Activated CD8-positive, alpha-beta memory T cell treated with anti-CD3 and anti-CD28 coated beads for 1 hour (primary cell): ENCODE data around the gene RABGEF1.
A peak's percentile ranks its signal among the peaks of the same experiment; 100 is the strongest.
"Not testable (repeated sequence)": the region's sequence is repeated elsewhere in the genome, so short reads cannot be mapped to it uniquely, and the experiment has no call there.

Experiments
- DNase-seq, 2 donors: peaks; one replicate each; pipeline ENCODE4 v3.0.0-alpha.2; 2020; ENCODE audit warnings: low read depth in 1 of 2; ENCODE audit errors: extremely low read depth in 1 of 2

The RABGEF1 gene

DNA sequence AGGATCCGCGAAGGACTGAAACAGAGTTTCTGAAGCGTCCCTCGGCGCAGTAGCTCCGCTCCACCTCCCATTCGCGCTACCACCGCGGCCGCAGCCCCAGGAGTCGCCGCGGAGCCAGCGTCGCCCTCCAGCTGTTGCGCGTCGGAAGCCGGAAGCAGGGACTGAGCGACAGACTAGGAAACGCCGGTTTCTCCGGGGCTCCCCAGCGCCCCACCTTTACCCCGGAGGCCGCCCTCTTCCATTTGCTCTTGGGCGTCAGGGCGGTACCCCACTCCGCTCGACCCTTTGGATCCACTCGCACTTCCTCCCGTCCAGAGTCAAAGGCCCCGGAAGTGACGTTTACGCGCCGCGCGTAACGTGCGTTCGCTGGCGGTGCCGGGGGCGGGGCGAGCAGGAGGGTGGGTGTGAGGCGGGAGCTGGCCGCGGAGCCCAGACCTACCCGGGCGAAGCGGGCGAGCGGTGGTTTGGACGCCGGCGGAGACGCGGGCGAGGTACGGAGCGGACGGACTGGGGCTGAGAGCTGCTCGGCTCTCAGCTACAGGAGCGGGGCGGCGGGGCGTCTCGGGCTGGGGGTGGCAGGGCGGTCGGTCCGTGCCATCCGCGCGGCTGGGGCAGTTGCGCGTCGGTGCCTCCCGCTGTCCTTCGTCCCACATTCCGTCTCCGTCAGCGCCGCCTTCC, at the start of gene RABGEF1:
TSS of gene RABGEF1 (plus strand) at position 432 of the 678 bp plus-strand sequence. CDS start 31,167 bp downstream, outside the sequence.
- DNase-seq, result peak; percentile 94 to 98

DNA sequence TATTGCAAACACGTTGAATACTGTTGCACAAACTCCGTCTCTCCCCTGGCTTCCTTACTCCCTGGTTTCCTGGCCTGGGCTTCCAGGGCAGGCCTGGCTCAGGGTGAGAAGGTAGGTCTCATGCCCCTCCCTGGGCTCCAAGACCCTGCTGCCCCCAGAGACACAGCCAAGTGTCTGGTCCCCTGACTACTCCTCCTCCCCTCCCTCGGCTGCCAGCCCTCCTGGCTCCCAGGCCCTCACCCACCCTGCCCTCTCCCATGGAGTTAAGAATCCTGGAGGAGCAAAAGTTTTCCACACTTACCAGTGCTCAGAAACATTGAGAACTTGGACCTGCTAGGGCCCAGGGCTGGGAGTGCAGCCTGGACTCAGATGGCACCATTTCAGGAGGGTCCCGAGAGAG, 47.2 kb upstream of the RABGEF1 start:
- DNase-seq, result no peak

DNA sequence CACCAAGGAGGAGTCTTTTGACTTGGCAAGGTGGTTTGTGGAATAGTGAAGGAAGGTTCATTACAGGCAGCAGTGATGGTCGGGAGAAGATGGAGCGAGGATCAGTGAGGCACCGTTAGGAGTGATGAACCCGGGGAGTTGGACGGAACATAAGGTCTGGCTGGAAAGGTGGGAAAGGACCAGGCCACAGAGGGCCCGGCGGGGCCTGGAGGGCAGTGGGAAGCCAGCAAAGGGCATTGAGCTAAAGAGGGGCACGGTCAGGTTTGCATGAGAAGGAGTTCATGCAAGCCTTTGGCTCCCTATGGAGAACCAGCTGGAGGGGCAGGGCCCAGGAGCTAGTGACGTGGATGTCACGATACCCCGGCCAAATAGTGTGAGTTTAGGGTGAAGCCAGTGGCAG, 46.2 kb upstream of the RABGEF1 start:
- DNase-seq, result no peak

DNA sequence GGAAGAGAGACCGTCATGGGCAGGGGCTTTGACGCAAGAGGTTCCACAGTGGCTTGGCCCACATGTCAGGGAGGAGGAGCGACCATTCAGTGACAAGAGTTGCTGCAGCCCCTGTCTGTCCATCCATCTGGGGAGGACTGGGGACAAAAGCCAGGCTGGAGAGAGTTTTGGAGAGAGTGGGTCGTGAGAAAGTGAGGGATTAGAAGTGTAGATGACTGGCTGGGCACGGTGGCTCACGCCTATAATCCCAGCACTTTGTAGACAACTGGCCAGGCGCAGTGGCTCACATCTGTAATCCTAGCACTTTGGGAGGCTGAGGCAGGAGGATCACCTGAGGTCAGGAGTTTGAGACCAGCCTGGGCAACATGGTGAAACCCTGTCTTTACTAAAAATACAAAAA, 45.1 kb upstream of the RABGEF1 start:
- not testable (repeated sequence) for DNase-seq

DNA sequence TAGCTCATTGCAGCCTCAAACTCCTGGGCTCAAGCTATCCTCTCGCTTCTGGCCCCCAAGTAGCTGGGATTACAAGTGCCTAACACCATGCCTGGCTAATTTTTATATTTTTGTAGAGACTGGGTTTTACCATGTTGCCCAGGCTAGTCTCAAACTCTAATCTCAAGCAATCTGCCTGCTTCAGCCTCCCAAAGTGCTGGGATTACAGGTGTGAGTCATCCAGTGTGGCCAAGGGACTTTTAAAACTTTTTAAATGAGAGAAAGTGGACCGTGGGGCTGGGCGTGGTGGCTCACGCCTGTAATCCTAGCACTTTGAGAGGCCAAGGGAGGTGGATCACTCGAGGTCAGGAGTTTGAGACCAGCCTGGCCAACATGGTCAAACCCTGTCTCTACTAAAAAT, 44.4 kb upstream of the RABGEF1 start:
- DNase-seq, result not testable (repeated sequence)

DNA sequence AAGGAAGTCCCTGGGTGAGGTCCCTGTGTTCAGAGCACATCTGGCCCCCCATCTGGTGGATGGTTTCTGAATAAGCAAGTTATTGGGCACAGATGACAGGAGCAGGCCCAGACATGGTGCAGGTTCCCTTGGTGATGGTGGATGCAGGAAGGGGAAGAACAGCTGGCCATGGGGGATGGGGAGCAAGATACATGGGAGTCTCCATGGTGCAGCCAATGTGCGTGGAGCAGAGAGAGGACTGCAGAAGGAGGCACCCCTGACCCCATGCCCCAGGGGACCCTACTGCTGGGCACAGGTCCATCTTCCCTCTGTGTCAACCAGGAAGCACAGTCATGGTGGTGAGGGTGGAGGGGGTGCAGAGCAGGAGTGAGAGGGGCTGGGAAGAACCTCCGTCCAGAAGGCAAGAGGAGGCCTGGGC, 43.8 kb upstream of the RABGEF1 start:
- DNase-seq, result no peak

DNA sequence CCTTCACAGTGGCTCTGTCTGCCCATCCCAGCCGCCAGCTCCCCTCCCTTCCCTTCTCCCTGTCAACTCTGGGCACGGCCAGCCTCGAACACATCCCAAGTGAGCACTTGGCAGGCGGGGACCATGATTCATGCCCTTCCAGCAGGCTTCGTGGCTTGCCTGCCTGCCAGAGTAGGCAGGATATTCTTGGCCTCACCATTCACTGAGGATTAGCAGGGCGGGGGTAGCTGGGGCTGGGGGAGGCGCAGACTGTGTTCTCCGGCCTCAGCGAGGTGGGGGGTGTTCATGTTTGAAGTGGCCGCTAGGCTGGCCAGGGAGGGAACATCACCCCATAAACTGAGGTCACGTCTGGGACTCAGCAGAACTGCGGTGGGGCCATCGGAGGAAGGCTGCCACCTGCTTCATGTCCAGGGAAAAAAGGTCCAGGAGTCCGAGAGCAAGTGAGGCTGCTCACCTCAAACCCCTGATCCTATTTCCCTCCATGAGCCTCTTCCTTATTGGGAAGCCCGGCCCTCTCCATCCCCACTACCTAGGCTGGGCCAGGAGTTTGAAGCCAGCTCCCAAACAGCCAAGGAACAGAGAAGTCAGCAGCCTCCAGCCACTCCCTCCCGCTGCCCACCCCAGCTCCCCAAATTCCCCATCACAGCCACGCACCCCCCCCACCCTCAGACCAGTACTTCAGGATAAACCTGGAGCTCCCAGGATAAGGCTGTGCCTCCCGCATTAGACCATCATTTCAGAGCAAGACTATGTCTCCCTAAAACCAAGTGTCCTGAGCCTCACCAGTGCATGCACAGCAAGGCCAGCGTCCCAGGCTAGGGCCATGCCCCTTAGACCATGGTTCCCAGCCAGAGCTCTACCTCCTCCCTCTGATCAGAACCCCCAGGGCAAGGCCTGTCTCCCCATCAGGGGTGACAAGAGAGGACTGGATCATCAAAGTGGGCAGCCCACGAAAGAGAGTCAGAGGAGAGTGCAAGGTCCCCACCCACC, 42.8 kb upstream of the RABGEF1 start:
- DNase-seq, result no peak

DNA sequence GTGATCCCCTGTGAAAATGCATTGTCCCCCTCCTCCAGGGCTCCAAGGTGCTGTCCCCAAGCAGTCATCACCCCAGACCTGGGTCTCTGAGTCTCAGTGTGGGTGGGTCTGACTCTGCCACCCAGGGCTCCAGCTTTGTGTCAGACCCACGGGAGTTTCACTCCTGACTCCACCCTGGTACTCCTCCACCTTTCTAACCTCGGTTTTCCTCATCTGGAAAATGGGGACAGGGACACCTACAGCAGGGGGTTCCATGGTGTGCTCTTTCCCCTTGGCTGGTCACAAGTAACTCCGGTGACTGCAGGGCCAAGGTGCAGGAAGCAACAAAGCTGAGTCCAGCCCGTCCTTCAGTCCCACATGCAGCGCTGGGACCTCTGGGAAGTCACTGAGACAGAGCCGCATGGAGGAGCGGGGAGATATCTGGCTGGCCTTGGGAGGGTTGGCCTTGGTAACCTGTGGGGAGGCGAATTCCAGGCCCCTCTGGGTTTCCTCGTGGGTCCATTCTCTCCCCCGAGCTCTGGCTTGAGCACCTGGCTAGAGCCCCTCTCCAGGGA, 41.8 kb upstream of the RABGEF1 start:
- no peak for DNase-seq

DNA sequence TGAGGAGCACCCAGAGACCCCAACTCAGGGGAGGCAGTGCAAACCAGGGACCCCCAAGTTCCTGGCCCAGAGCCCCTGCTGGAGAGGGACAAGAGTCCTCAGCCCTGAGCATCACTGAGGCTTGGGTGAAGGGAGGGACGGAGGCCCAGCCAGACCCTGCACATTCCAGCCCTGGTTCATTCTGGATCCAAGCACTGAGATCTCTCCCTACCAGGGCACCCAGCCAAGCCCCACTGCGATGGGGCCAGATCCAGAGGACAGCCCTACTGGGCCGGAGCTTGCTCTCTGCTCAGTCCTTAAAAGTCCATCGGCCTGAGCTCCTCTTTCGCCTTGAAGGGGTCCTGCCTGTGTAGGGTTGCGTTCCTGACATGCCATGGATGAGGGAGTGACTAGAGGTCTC, 40.5 kb upstream of the RABGEF1 start:
- no peak for DNase-seq

DNA sequence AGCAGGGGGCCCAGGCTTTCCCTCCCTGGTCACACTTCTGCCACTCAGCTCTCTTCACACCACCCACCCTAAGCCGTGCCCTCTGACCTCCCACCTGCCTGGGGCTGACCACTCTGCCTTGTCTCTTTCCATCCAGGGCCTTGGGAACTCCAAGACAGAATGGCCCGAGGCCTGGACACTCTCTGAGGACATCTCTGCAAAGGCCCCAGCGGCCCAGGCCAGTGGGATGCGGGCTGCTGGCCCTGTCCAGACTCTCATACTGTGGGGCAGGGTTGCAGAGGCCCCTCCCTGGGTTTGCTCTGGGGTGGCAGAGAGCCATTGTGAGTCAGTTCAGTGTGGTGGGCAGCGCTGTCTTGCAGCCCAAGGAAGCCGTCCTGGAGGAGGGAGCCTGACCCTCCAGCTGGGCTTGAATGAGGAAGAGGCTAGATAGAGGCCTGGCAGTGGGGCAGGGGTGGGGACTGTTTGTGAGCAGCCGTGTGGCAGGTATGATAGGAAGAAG, 39.9 kb upstream of the RABGEF1 start:
- no peak for DNase-seq

DNA sequence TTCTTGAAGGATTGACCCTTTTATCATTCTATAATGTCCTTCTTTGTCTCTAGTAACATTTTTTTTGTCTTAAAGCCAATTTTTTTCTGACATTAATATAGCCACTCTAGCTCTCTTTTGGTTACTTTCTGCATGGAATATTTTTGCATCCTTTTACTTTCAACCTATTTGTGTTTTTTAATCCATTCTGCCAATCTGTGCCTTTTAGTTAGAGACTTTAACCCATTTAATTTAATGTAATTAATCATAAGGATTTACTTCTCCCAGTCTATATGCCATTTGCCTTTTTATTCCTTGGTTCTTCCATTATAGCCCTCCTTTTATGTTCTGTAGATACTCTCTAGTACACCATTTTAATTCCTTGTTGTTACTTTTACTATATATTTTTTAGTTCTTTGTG, 32.7 kb upstream of the RABGEF1 start:
- no peak for DNase-seq

DNA sequence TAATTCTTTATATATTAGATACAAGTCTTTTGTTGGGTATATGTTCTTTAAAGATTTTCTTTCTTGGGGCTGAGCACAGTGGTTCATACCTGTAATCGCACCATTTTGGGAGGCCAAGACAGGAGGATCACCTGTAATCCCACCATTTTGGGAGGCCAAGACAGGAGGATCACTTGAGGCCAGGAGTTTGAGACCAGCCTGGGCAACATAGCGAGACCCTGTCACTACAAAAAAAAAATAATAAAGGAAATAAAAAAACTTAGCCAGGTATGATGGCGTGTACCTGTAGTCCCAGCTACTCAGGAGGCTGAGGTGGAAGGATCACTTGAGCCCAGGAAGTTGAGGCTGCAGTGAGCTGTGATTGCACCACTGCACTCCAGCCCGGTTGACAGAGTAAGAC, 29.8 kb upstream of the RABGEF1 start:
- not testable (repeated sequence) for DNase-seq

DNA sequence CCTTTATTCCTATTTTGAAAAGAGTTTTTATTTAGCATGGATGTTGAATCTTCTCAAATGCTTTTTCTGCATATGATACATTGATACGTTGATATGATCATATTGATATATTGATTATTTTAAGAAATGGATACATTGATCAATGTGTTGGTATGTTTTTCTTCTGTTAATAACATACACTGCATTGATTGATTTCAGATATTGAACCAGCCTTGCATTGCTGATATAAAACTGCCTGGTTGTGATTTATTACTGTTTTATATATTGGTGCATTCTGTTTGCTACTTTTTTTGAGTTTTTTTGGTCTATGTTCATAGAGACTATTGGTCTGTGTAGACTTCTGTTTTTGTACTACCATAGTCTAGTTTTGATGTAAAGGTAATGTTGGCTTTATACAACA, 26.8 kb upstream of the RABGEF1 start:
- DNase-seq, result no peak

DNA sequence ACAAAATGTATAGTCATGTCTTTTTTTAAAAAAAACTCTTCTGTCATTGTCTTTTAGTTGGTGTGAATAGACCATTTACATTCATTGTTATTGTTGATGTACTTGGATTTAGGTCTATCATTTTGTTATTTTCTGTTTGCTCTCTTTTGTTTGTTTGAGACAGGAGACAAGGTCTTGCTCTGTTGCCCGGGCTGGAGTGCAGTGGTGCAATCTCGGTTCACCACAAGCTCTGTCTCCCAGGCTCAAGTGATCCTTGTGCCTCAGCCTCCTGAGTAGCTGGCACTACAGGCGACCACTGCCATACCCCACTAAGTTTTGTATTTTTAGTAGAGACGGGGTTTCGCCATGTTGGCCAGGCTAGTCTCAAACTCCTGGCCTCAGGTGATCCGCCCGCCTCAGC, 23.9 kb upstream of the RABGEF1 start:
- DNase-seq, result not testable (repeated sequence)

DNA sequence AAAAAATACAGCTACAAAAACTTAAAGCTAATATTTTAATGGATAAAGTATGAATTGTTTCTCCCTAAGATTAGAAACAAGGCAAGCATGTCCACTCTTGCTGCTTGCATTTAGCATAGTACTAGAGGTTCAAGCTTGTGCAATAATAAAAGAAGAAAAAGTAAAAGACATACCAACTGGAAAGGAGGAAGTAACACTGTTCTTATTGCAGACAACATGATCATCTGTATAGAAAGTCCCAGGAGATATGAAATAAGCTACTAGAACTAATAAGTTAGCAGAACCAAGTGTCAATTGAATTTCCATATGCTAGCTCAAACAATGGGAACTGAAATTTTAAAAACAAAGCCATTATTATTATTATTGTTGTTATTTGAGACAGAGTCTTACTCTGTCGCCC, 20.0 kb upstream of the RABGEF1 start:
- no peak for DNase-seq

DNA sequence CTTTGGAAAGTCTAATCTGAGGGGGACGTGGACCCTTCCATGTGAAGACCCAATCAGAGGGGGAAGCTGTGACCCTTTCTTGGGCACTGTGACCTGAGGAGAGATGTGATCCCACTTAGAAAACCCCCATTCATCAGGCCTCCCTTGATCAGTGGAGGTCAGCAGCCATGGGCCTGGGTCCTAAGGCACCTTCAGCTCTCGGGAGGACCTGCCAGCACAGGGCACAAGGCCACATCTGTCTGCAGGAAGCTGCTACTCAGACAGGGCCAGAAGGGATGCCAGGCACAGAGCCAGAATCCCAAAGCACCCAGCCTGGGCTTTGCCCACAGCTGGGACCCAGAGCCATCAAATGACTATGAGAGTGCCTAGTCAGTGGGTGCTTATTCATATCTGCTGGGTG, 14.7 kb upstream of the RABGEF1 start:
- no peak for DNase-seq

DNA sequence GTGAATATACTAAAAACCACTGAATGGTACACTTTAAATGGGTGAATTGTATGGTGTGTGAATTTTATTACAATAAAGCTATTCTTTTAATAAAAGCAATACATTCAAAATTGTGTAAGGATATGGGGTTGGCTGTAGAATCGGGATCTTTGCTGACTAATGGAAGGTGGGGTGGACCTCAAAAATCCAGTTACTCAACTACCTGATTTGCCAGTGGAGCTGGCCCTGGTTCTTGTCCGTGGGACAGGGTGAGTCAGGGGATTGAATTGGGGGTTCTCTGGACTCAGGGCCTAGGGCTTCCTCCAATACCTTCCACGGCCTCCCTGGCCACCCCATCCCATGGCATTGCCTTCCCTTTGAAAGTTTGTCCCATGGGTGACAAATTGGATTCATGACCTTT, 13.5 kb upstream of the RABGEF1 start:
- no peak for DNase-seq

DNA sequence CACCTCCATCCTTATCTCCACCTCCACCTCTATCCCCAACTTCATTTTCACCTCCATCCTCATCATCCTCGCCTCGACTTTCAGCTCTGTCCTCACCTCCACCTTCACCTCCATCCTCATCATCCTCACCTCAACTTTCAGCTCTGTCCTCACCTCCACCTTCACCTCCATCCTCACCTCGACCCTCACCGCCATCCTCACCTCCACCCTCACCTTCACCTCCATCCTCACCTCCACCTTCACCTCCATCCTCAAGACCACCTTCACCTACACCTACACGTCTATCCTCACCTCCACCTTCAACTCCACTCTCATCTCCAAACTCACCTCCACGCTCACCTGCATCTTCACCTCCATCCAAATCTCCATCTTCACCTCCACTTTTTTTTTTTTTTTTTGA, 12.0 kb upstream of the RABGEF1 start:
- no peak for DNase-seq

DNA sequence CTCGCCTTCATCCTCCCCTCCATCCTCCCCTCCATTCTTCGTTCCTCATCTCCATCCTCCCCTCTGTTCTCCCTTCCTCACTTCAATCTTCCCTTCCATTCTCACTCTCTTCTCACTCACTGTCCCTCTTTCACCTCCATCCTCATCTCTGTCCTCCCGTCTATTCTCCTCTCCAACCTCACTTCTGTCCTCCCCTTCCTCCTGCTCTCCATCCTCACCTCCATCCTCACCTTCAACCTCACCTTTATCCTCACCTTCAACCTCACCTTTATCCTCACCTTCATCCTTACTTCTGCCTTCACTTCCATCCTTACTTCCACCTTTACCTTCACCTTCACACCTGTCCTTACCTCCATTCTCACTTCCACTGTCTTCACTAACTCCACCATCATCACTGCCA, 11.3 kb upstream of the RABGEF1 start:
- DNase-seq, result no peak

DNA sequence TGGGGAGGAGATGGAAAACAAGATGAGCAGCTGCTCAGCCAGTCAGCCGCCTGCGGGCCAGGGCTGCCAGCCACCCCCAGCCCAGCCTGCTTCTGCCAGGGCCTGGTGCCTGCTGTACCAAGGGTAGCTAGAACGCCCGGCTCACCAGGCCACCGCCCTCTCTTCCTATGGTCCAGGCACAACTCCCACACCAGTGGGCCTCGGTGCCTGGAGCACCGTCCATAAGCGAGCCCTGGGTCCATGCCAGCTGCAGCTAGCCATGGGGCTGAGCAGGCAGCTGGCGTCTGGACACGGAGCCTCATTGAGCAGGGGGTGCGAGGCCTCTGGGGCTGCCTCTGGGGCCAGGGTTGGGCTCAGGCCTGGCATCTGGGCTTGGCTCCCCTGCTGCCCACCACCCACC, 8.5 kb upstream of the RABGEF1 start:
- DNase-seq, result no peak

DNA sequence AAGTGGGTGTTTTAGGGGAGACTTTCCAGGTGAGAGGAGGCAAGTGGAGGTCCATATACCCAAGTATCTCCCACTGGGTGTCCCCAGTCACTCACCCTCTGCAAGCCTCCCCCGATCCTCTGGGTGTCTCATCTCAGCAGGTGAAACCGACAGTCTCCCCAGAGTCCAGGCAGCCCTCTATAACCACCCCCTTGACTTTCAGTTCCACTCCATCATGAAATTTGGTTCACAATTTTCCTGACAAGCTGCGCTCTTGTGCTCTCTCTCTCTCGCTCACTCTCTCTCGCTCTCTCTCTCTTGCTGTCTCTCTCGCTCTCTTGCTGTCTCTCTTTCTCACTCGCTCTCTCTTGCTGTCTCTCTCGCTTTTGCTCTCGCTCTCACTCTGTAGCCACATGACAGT, 8.1 kb upstream of the RABGEF1 start:
- no peak for DNase-seq

DNA sequence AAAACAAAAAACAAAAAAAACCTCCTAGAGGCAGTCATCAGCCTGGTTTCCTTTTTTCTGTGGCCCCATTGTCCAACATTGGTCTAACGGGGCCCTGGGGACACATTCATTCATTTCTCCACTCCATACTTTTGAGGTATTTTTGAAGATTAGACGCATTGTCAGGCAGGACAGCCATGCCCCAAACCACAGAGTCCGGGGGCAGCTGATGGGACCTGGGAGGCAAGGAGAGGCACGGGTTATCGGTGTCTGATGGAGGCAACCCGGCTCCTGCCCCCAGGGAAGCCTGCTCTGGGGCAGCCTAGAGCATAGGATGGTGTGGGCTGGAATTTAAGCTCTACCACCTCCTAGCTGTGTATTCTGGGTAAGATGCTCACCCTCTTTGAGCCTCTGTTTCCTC, 6.5 kb upstream of the RABGEF1 start:
- no peak for DNase-seq
